ENCODE data around the gene CERS4.

DNA sequence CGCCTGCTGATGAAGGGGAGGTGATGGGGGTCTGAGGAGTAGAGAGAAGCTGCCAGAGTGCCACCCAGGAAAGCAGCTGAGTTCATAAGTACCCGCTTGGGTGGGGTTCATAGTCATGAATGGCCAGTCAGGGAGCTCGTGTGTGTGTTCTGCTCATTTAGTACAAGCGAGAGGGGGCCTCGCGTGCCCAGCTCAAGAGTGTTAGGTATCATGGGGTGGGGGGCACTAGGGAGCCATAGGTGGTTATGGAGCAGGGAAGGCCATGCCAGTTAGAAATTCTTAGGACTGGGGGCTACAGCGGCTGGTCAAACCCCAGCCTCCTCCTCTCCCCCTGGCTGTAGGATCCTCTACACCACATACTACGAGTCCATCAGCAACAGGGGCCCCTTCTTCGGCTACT is 52.2 kb downstream of the CERS4 start:
- TF ChIP-seq, protein P1, sequence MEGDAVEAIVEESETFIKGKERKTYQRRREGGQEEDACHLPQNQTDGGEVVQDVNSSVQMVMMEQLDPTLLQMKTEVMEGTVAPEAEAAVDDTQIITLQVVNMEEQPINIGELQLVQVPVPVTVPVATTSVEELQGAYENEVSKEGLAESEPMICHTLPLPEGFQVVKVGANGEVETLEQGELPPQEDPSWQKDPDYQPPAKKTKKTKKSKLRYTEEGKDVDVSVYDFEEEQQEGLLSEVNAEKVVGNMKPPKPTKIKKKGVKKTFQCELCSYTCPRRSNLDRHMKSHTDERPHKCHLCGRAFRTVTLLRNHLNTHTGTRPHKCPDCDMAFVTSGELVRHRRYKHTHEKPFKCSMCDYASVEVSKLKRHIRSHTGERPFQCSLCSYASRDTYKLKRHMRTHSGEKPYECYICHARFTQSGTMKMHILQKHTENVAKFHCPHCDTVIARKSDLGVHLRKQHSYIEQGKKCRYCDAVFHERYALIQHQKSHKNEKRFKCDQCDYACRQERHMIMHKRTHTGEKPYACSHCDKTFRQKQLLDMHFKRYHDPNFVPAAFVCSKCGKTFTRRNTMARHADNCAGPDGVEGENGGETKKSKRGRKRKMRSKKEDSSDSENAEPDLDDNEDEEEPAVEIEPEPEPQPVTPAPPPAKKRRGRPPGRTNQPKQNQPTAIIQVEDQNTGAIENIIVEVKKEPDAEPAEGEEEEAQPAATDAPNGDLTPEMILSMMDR (IDR thresholded peaks at IDR 0.05; ENCODE audit: low read depth, low read length) = no peak
- TF ChIP-seq POLR2A (IDR thresholded peaks at IDR 0.05; ENCODE audit: extremely low read depth, insufficient read length) = no peak
- no peak for TF ChIP-seq MYC (IDR thresholded peaks at IDR 0.05; ENCODE audit: low read depth, low read length)
- TF ChIP-seq, protein P2, sequence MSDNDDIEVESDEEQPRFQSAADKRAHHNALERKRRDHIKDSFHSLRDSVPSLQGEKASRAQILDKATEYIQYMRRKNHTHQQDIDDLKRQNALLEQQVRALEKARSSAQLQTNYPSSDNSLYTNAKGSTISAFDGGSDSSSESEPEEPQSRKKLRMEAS (IDR thresholded peaks at IDR 0.05; ENCODE audit: low read depth, low read length) = no peak

Data from NB4 (cell line).